HepG2 (cell line): ENCODE results near the gene CFAP70. TPM values are rescaled to one million over a fixed set of nuclear protein-coding genes. Genes with fewer than 3 reads are reported as not detected.

Experiments
- ATAC-seq: fragments of 200-7000 bp; cut with Tn5 transposase; 3 replicates; pipeline ENCODE4 v1.9.1; 2020; ENCODE audit warnings: mild to moderate bottlenecking, moderate library complexity
- BruUV-seq: library from RNA; stranded (reverse); fragments of 400-500 nt; replicated peaks from 2 replicates; lab custom pipeline; 2021; lab: Mats Ljungman, UMichigan
- CTCF ChIA-PET: fragments of 300-600 bp; formaldehyde crosslinking; extraction: SDS; loops from one replicate; lab custom pipeline; 2021; ENCODE audit warnings: low total read pairs, inconsistent platforms, low intra/inter-chr PET ratio; lab: Yijun Ruan, JAX
- POLR2A ChIA-PET: fragments of 350-600 bp; sonication (Branson Sonifier 250); formaldehyde crosslinking; loops from one replicate; lab custom pipeline; 2020; ENCODE audit warnings: antibody characterized with exemption, inconsistent platforms; lab: Yijun Ruan, JAX
- DNase-seq: peaks from one replicate; pipeline ENCODE4 v3.0.0-alpha.2; 2015; ENCODE audit warnings: low spot score
- FAIRE-seq: peaks from 3 replicates; lab custom pipeline; 2011; peaks lifted over from hg19 to GRCh38; lab: Jason Lieb, UNC
- H2AFZ ChIP-seq: one replicate; pipeline ENCODE4 v1.6.1; 2011; ENCODE audit warnings: low read length, inconsistent platforms
- H3K27ac ChIP-seq: fragments of 300-600 bp; 3 replicates; pipeline ENCODE4 v1.8.0; 2011; ENCODE audit warnings: mixed run types, mild to moderate bottlenecking, mixed read lengths, low read length, inconsistent platforms; ENCODE audit not compliant: insufficient read depth; ENCODE audit errors: extremely low read length
- H3K27me3 ChIP-seq, 2 experiments: fragments of 200-600 bp in 1 of 2; 2 replicates in 1 of 2; 3 replicates in 1 of 2; pipeline versions ENCODE4 v1.6.0 to v1.8.0; 2011; ENCODE audit warnings: low read length in 2 of 2, mild to moderate bottlenecking in 2 of 2, moderate library complexity in 2 of 2, inconsistent platforms in 1 of 2; ENCODE audit not compliant: insufficient read depth in 2 of 2, control insufficient read depth in 1 of 2
- H3K36me3 ChIP-seq, 2 experiments: fragments of 200-600 bp in 1 of 2; replicated peaks in 1 of 2; 2 replicates in 1 of 2; 3 replicates in 1 of 2; pipeline versions ENCODE4 v1.5.1 to v1.8.0; 2011; ENCODE audit warnings: low read length in 2 of 2, inconsistent platforms in 1 of 2; ENCODE audit not compliant: insufficient read depth in 2 of 2, control insufficient read depth in 1 of 2
- H3K4me1 ChIP-seq: 2 replicates; pipeline ENCODE4 v1.5.1; 2012; ENCODE audit warnings: low read length, inconsistent platforms; ENCODE audit not compliant: insufficient read depth
- H3K4me2 ChIP-seq: 2 replicates; pipeline ENCODE4 v1.6.0; 2011; ENCODE audit warnings: low read depth, low read length, inconsistent platforms
- H3K4me3 ChIP-seq, 3 experiments: fragments of 200-600 bp in 1 of 3; sonication (generic), shearing (Covaris generic) in 1 of 3; replicated peaks in 1 of 3; 2 replicates each; pipeline ENCODE4 v1.5.1; 2011 to 2016; ENCODE audit warnings: low read length in 3 of 3, inconsistent platforms in 2 of 3, low read depth in 2 of 3, mild to moderate bottlenecking in 2 of 3, control low read depth in 1 of 3, mixed read lengths in 1 of 3; ENCODE audit not compliant: insufficient read depth in 1 of 3
- H3K79me2 ChIP-seq: one replicate; pipeline ENCODE4 v1.6.1; 2011; ENCODE audit warnings: low read length, inconsistent platforms; ENCODE audit not compliant: insufficient read depth
- H3K9ac ChIP-seq: 2 replicates; pipeline ENCODE4 v1.6.0; 2011; ENCODE audit warnings: mild to moderate bottlenecking, low read depth, low read length, inconsistent platforms; ENCODE audit not compliant: insufficient read depth
- H3K9me3 ChIP-seq: 2 replicates; pipeline ENCODE4 v1.5.1; 2012; ENCODE audit warnings: mild to moderate bottlenecking, low read length
- H4K20me1 ChIP-seq: 2 replicates; pipeline ENCODE4 v1.6.0; 2011; ENCODE audit warnings: inconsistent platforms, mild to moderate bottlenecking, low read length, moderate library complexity; ENCODE audit not compliant: insufficient read depth
- CBX2 ChIP-seq, 2 experiments: fragments of 200-600 bp in 1 of 2; sonication (generic); formaldehyde crosslinking in 1 of 2; IDR thresholded peaks; 2 replicates each; pipeline versions ENCODE4 v1.7.0 to v1.8.1; 2018 to 2022; ENCODE audit warnings: low read depth in 2 of 2, low read length in 1 of 2, mild to moderate bottlenecking in 1 of 2, missing genetic modification reagents in 1 of 2
- HNF4A ChIP-seq: sonication (generic); formaldehyde crosslinking; IDR thresholded peaks from 2 replicates; pipeline ENCODE4 v1.4.0; 2020; ENCODE audit warnings: missing genetic modification reagents
- SOX13 ChIP-seq, 3 experiments: fragments of 450-650 bp in 1 of 3; sonication (generic) in 1 of 3; formaldehyde crosslinking in 1 of 3; IDR thresholded peaks in 2 of 3; conservative IDR thresholded peaks in 1 of 3; 2 replicates each; pipeline versions ENCODE4 v1.5.0 to v1.6.1; 2016 to 2020; ENCODE audit warnings: antibody characterized with exemption in 1 of 3, mild to moderate bottlenecking in 1 of 3, missing compliant biosample characterization in 1 of 3, missing genetic modification reagents in 1 of 3, moderate library complexity in 1 of 3
- SOX5 ChIP-seq: IDR thresholded peaks from 2 replicates; pipeline ENCODE4 v1.6.1; 2016; ENCODE audit warnings: borderline replicate concordance
- ZNF644 ChIP-seq: IDR thresholded peaks from 2 replicates; pipeline ENCODE4 v1.6.1; 2016; ENCODE audit warnings: low read depth
- WGBS: methylation state at CpG from one replicate; pipeline ENCODE4 v1.1.6; 2017; ENCODE audit warnings: low lambda C conversion rate; 5-methylcytosine and 5-hydroxymethylcytosine counted together
- in situ Hi-C: cut with HindIII; loops from 2 replicates; pipeline ENCODE4 v1.10.0; 2017; ENCODE audit warnings: low pct_unique_long_range_greater_than_20kb; ENCODE audit not compliant: extremely low pct_ligation_motif_present
- intact Hi-C: fragments of 100-400 bp; cut with micrococcal nuclease; formaldehyde crosslinking; loops from one replicate; pipeline ENCODE4 v1.10.0; 2022; ENCODE audit not compliant: unreplicated experiment
- polyA plus RNA-seq, 8 experiments: library from polyadenylated mRNA; depleted of rRNA in 3 of 8; stranded (reverse) in 7 of 8; unstranded in 1 of 8; fragments of >200 nt; fragmentation: Illumina TruSeq in 4 of 8; extraction: Trizol in 4 of 8; gene quantifications; 2 replicates each; pipeline versions ENCODE4 v1.2.1 to v1.2.3, GENCODE V29; 2011 to 2016; ENCODE audit warnings: low read depth in 4 of 8, missing spikeins in 1 of 8, mixed read lengths in 1 of 8; ENCODE audit not compliant: insufficient read depth in 1 of 8
- total RNA-seq, 5 experiments: library from RNA; depleted of rRNA; stranded (reverse); fragments of >200 nt; fragmentation: Illumina TruSeq; extraction: Trizol; gene quantifications; 2 replicates each; pipeline ENCODE4 v1.2.3, GENCODE V29; 2016; ENCODE audit warnings: low read depth in 1 of 5
- TF ChIP-seq, protein P1 (sequence below): IDR thresholded peaks from 2 replicates; pipeline ENCODE4 v1.6.1; 2016; ENCODE audit warnings: control low read depth
- TF ChIP-seq, protein P2 (sequence below): IDR thresholded peaks from 2 replicates; pipeline ENCODE4 v1.6.1; 2016; ENCODE audit warnings: low read depth

CFAP70 gene
- total and polyA plus RNA-seq, 2 of the 13 experiments (the other 11 are each of a cell fraction or from before 2014, with no cell fraction given), result 0.27 to 0.38 TPM

DNA sequence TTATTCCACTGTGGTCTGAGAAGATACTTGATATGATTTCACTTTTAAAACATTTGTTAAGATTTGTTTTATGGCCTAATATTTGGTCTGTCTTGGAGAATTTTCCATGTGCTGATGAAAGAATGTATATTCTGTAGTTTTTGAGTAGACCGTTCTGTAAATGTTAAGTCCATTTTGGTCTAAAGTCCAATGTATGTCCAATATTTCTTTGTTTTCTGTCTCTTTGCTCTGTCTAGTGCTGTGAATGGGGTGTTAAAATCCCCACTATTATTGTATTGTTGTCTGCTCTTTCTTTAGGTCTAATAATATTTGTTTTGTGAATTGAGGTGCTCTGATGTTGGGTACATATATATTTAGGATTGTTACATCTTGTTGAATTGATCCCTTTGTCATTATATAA lies 142.9 kb downstream of the CFAP70 start:
- Histone ChIP-seq H3K4me2 (no peak overlapping the region), H3K9ac (no peak overlapping the region), H4K20me1 (no peaks in the 10 kb centered on the region), H3K79me2 (no peaks in the 10 kb centered on the region), H3K27me3 (no peaks in the 10 kb centered on the region), H3K9me3 (no peaks in the 10 kb centered on the region), H3K4me3 (no peak overlapping the region)
- intact Hi-C loops, result no loop called here
- peak; percentile 16 for DNase-seq
- in situ Hi-C loops, result no loop called here
- no peak for FAIRE-seq
- WGBS, result 61% methylated on average over 1 of the region's 1 CpG
- POLR2A ChIA-PET, result no interaction called here
- ATAC-seq, result no peak
- peak; percentile 54 for TF ChIP-seq SOX5 (CRISPR knock-in tag)
- TF ChIP-seq, protein P1, sequence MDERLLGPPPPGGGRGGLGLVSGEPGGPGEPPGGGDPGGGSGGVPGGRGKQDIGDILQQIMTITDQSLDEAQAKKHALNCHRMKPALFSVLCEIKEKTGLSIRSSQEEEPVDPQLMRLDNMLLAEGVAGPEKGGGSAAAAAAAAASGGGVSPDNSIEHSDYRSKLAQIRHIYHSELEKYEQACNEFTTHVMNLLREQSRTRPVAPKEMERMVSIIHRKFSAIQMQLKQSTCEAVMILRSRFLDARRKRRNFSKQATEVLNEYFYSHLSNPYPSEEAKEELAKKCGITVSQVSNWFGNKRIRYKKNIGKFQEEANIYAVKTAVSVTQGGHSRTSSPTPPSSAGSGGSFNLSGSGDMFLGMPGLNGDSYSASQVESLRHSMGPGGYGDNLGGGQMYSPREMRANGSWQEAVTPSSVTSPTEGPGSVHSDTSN, result no peak
- peak; percentile 52; the same call in 1 of the 2 replicates for TF ChIP-seq ZNF644 (CRISPR knock-in tag)
- TF ChIP-seq, protein P2, sequence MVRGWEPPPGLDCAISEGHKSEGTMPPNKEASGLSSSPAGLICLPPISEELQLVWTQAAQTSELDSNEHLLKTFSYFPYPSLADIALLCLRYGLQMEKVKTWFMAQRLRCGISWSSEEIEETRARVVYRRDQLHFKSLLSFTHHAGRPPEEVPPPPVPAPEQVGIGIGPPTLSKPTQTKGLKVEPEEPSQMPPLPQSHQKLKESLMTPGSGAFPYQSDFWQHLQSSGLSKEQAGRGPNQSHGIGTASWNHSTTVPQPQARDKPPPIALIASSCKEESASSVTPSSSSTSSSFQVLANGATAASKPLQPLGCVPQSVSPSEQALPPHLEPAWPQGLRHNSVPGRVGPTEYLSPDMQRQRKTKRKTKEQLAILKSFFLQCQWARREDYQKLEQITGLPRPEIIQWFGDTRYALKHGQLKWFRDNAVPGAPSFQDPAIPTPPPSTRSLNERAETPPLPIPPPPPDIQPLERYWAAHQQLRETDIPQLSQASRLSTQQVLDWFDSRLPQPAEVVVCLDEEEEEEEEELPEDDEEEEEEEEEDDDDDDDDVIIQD (CRISPR knock-in tag), result peak; percentile 27; the same call in 1 of the 2 replicates
- peak; percentile 47; the same call in 1 of the 2 replicates for TF ChIP-seq HNF4A (CRISPR knock-in tag)
- no peak for TF ChIP-seq SOX13 (IDR thresholded peaks at IDR 0.05)
- TF ChIP-seq SOX13 (CRISPR knock-in tag; conservative IDR thresholded peaks at IDR 0.05 in 1 of 2, IDR thresholded peaks at IDR 0.05 in 1 of 2), result peak in 1 of 2 experiments; percentile 68; a peak in 2 of 4 replicates
- no peak for TF ChIP-seq CBX2 (IDR thresholded peaks at IDR 0.05; ENCODE audit: low read depth, low read length)
- TF ChIP-seq CBX2 (CRISPR knock-in tag; IDR thresholded peaks at IDR 0.05; ENCODE audit: low read depth), result no peak
- TF ChIP-seq, all 625 proteins: peak for 5
- H2AFZ ChIP-seq, result no peak overlapping the region
- CTCF ChIA-PET, result no interaction called here
- no peak overlapping the region for H3K27ac ChIP-seq
- peaks cover 52% of the 10 kb centered on the region for H3K4me1 ChIP-seq
- H3K36me3 ChIP-seq, result no peaks in the 10 kb centered on the region
- BruUV-seq, result no TSS peak
